Immature natural killer cell (primary cell): ENCODE measurements around the gene RCOR1. TPM values are rescaled to one million over a fixed set of nuclear protein-coding genes. Genes with fewer than 3 reads are reported as not detected.

Source experiments
- DNase-seq, 3 donors: peaks; one replicate each; pipeline ENCODE4 v3.0.0; 2022; ENCODE audit warnings: mixed read lengths in 1 of 3
- H3K27ac Mint-ChIP-seq, 6 donors: one replicate each; pipeline ENCODE4 v1.8.0; 2020; ENCODE audit warnings: mixed read lengths in 6 of 6, mild to moderate bottlenecking in 5 of 6, inconsistent platforms in 4 of 6, moderate library complexity in 3 of 6
- H3K27me3 Mint-ChIP-seq, 3 donors: one replicate each; pipeline ENCODE4 v1.8.0; 2020 to 2021; ENCODE audit warnings: low read depth in 3 of 3, mild to moderate bottlenecking in 3 of 3, mixed read lengths in 3 of 3, moderate library complexity in 3 of 3, inconsistent platforms in 1 of 3
- H3K36me3 Mint-ChIP-seq, 3 donors: one replicate each; pipeline ENCODE4 v1.8.0; 2020; ENCODE audit warnings: mixed read lengths in 3 of 3, inconsistent platforms in 2 of 3, mild to moderate bottlenecking in 2 of 3
- H3K4me1 Mint-ChIP-seq, 2 donors: one replicate each; pipeline ENCODE4 v1.8.0; 2020; ENCODE audit warnings: inconsistent platforms in 2 of 2, mild to moderate bottlenecking in 2 of 2, mixed read lengths in 2 of 2, moderate library complexity in 1 of 2
- H3K4me3 Mint-ChIP-seq, 5 donors: one replicate each; pipeline ENCODE4 v1.8.0; 2020; ENCODE audit warnings: mild to moderate bottlenecking in 5 of 5, mixed read lengths in 5 of 5, inconsistent platforms in 3 of 5, moderate library complexity in 3 of 5
- H3K9me3 Mint-ChIP-seq, 6 donors: one replicate each; pipeline ENCODE4 v1.8.0; 2020; ENCODE audit warnings: mild to moderate bottlenecking in 6 of 6, mixed read lengths in 6 of 6, inconsistent platforms in 4 of 6, moderate library complexity in 3 of 6
- polyA plus RNA-seq, 3 donors: library from polyadenylated mRNA; unstranded; fragments of 300-500 nt; fragmentation: Illumina TruSeq; gene quantifications; one replicate each; pipeline ENCODE4 v1.2.3, GENCODE V29; 2021

The RCOR1 gene
- polyA plus RNA-seq, 3 donors from 2014 or later = 0.23 to 0.63 (median 0.24) TPM

GRCh38 chr14:102726191-102726949 is 133.9 kb downstream of the RCOR1 start:
- H3K27me3 Mint-ChIP-seq = peaks cover 0 to 4% (median 4%) of the 10 kb centered on the region in 3 donors
- no peak for DNase-seq
- H3K27ac Mint-ChIP-seq = no peak overlapping the region
- H3K4me1 Mint-ChIP-seq = no peaks in the 10 kb centered on the region
- no peak overlapping the region for H3K4me3 Mint-ChIP-seq
- H3K36me3 Mint-ChIP-seq = peaks cover 35 to 46% (median 40%) of the 10 kb centered on the region in 3 donors
- H3K9me3 Mint-ChIP-seq = no peaks in the 10 kb centered on the region

GRCh38 chr14:102727336-102728095 is 135.1 kb downstream of the RCOR1 start:
- no peak overlapping the region for H3K4me3 Mint-ChIP-seq
- no peak overlapping the region for H3K27ac Mint-ChIP-seq
- H3K27me3 Mint-ChIP-seq = peaks cover 0 to 4% (median 4%) of the 10 kb centered on the region in 3 donors
- H3K4me1 Mint-ChIP-seq = no peaks in the 10 kb centered on the region
- DNase-seq = no peak
- H3K36me3 Mint-ChIP-seq = peaks cover 29 to 37% (median 30%) of the 10 kb centered on the region in 3 donors
- H3K9me3 Mint-ChIP-seq = no peaks in the 10 kb centered on the region

GRCh38 chr14:102728501-102728900 is 136.1 kb downstream of the RCOR1 start:
- Mint-ChIP-seq H3K4me3 (no peak overlapping the region), H3K27me3 (peaks cover 0 to 4% (median 4%) of the 10 kb centered on the region in 3 donors), H3K27ac (no peak overlapping the region), H3K9me3 (no peaks in the 10 kb centered on the region), H3K4me1 (no peaks in the 10 kb centered on the region), H3K36me3 (peaks cover 25 to 37% (median 33%) of the 10 kb centered on the region in 3 donors)
- no peak for DNase-seq

GRCh38 chr14:102729268-102729667 is 136.8 kb downstream of the RCOR1 start:
- H3K4me1 Mint-ChIP-seq = no peaks in the 10 kb centered on the region
- DNase-seq = no peak
- no peak overlapping the region for H3K27ac Mint-ChIP-seq
- H3K4me3 Mint-ChIP-seq = no peak overlapping the region
- peaks cover 0 to 4% (median 2%) of the 10 kb centered on the region in 3 donors for H3K27me3 Mint-ChIP-seq
- H3K36me3 Mint-ChIP-seq = peaks cover 18 to 31% (median 28%) of the 10 kb centered on the region in 3 donors
- H3K9me3 Mint-ChIP-seq = no peaks in the 10 kb centered on the region

GRCh38 chr14:102729825-102730224 is 137.4 kb downstream of the RCOR1 start:
- Mint-ChIP-seq H3K27ac (no peak overlapping the region), H3K4me1 (no peaks in the 10 kb centered on the region)

GRCh38 chr14:102731101-102731870 is 138.8 kb downstream of the RCOR1 start:
- Mint-ChIP-seq H3K4me1 (no peaks in the 10 kb centered on the region), H3K27me3 (peaks cover 0 to 4% (median 0%) of the 10 kb centered on the region in 3 donors), H3K27ac (no peak overlapping the region), H3K9me3 (no peaks in the 10 kb centered on the region), H3K4me3 (no peak overlapping the region), H3K36me3 (peaks cover 9 to 23% (median 19%) of the 10 kb centered on the region in 3 donors)
- DNase-seq = no peak

More at GRCh38 chr14:102729825-102730224, 137.4 kb downstream of the RCOR1 start:
- Mint-ChIP-seq H3K27me3 (peaks cover 0 to 4% (median 2%) of the 10 kb centered on the region in 3 donors), H3K4me3 (no peak overlapping the region), H3K36me3 (peaks cover 15 to 27% (median 27%) of the 10 kb centered on the region in 3 donors), H3K9me3 (no peaks in the 10 kb centered on the region)
- DNase-seq = no peak

GRCh38 chr14:102731871-102732800 is 139.7 kb downstream of the RCOR1 start:
- H3K4me1 Mint-ChIP-seq = no peaks in the 10 kb centered on the region

GRCh38 chr14:102732924-102733323 is 140.5 kb downstream of the RCOR1 start:
- Mint-ChIP-seq H3K4me1 (no peaks in the 10 kb centered on the region), H3K4me3 (no peak overlapping the region), H3K36me3 (peaks cover 0 to 11% (median 8%) of the 10 kb centered on the region in 3 donors), H3K27me3 (peaks cover under 1 to 2% (median under 1%) of the 10 kb centered on the region in 3 donors), H3K9me3 (no peaks in the 10 kb centered on the region), H3K27ac (peak overlapping the region in 1 of 6 donors; percentile 46)
- DNase-seq = no peak

More at GRCh38 chr14:102731871-102732800, 139.7 kb downstream of the RCOR1 start:
- H3K27me3 Mint-ChIP-seq = peaks cover 0 to 2% (median 0%) of the 10 kb centered on the region in 3 donors
- DNase-seq = no peak
- no peak overlapping the region for H3K4me3 Mint-ChIP-seq
- H3K27ac Mint-ChIP-seq = no peak overlapping the region
- H3K36me3 Mint-ChIP-seq = peaks cover under 1 to 18% (median 12%) of the 10 kb centered on the region in 3 donors
- H3K9me3 Mint-ChIP-seq = no peaks in the 10 kb centered on the region

- H3K4me3 Mint-ChIP-seq = no peak overlapping the region
- H3K36me3 Mint-ChIP-seq = peaks cover 0 to 8% (median 7%) of the 10 kb centered on the region in 3 donors
- peaks cover 2% of the 10 kb centered on the region in 3 donors for H3K27me3 Mint-ChIP-seq
- no peaks in the 10 kb centered on the region for H3K4me1 Mint-ChIP-seq
- H3K9me3 Mint-ChIP-seq = no peaks in the 10 kb centered on the region
- peak overlapping the region in 1 of 6 donors; percentile 46 for H3K27ac Mint-ChIP-seq
- DNase-seq = no peak
Measured at GRCh38 chr14:102733326-102733725, 140.9 kb downstream of the RCOR1 start.

GRCh38 chr14:102734436-102734835 is 142.0 kb downstream of the RCOR1 start:
- no peak overlapping the region for H3K4me3 Mint-ChIP-seq
- no peaks in the 10 kb centered on the region for H3K9me3 Mint-ChIP-seq
- peaks cover 2 to 4% (median 2%) of the 10 kb centered on the region in 3 donors for H3K27me3 Mint-ChIP-seq
- H3K36me3 Mint-ChIP-seq = peaks cover 0 to 4% (median 3%) of the 10 kb centered on the region in 3 donors
- H3K4me1 Mint-ChIP-seq = no peaks in the 10 kb centered on the region
- DNase-seq = no peak
- no peak overlapping the region for H3K27ac Mint-ChIP-seq

- H3K4me3 Mint-ChIP-seq = no peak overlapping the region
- peaks cover 0 to 4% (median 2%) of the 10 kb centered on the region in 3 donors for H3K27me3 Mint-ChIP-seq
- H3K36me3 Mint-ChIP-seq = peaks cover 0 to 7% (median 3%) of the 10 kb centered on the region in 3 donors
- no peak overlapping the region for H3K27ac Mint-ChIP-seq
- DNase-seq = no peak
- H3K9me3 Mint-ChIP-seq = peaks cover 0 to 3% (median 0%) of the 10 kb centered on the region in 6 donors
- no peaks in the 10 kb centered on the region for H3K4me1 Mint-ChIP-seq
Measured at GRCh38 chr14:102736956-102737355, 144.5 kb downstream of the RCOR1 start.
